Measurements from ENCODE around the gene PCBP2.
"Not testable (repeated sequence)": the region's sequence is repeated elsewhere in the genome, so short reads cannot be mapped to it uniquely, and the experiment has no call there.

Gene PCBP2

GRCh38 chr12:53418221-53418620 is 33.7 kb upstream of the PCBP2 start:
- no peak for DNase-seq (ENCODE audit: low spot score)
- TF ChIP-seq CTCF (IDR thresholded peaks at IDR 0.05; ENCODE audit: extremely low read depth, insufficient read depth, missing control alignments), result no peak
- in situ Hi-C loops (cut with MboI; ENCODE audit: low pct_unique_long_range_greater_than_20kb, low sequenced_read_pairs, unreplicated experiment), result no loop called here

DNA sequence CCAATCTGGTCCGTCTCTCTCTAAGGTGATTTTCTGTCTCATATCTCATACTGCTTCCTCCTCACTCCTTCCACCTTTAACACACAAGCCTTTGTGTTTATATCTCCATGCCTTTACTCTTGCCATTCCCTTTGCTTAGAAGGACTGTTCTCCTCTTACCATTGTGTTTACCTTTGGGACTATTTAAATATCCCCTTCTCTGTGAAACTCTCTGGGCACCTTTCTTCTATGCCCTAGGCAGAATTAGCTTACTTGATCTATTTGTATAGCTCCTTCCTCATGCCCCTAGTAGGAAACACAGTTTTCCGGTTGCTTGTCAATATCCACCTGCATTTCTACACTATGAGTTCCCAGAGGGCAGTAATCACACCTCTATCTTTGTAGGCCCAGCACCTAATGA is 32.1 kb upstream of the PCBP2 start:
- in situ Hi-C loops (cut with MboI; ENCODE audit: low pct_unique_long_range_greater_than_20kb, low sequenced_read_pairs, unreplicated experiment), result loop anchor here (5.0 kb wide), 1 partner anchor 67 kb away; no protein-coding TSS in a partner anchor
- no peak for DNase-seq (ENCODE audit: low spot score)
- TF ChIP-seq CTCF (IDR thresholded peaks at IDR 0.05; ENCODE audit: extremely low read depth, insufficient read depth, missing control alignments), result no peak

DNA sequence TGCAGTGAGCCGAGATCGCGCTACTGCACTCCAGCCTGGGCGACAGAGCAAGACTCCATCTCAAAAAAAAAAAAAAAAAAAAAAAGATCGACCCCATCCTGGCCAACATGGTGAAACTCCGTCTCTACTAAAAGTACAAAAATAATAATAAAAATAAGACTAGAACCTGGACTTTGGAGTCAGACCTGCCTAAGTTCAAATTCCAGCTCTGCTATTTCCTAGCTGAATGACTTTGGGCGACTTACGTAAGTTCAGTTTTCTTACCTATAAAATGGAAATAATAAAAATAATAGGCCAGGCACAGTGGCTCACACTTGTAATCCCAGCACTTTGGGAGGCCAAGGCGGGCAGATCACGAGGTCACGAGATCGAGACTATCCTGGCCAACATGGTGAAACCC is 29.7 kb upstream of the PCBP2 start:
- in situ Hi-C loops (cut with MboI; ENCODE audit: low pct_unique_long_range_greater_than_20kb, low sequenced_read_pairs, unreplicated experiment), result loop anchor here (5.0 kb wide), 1 partner anchor 70 kb away; no protein-coding TSS in a partner anchor
- not testable (repeated sequence) for DNase-seq (ENCODE audit: low spot score)

DNA sequence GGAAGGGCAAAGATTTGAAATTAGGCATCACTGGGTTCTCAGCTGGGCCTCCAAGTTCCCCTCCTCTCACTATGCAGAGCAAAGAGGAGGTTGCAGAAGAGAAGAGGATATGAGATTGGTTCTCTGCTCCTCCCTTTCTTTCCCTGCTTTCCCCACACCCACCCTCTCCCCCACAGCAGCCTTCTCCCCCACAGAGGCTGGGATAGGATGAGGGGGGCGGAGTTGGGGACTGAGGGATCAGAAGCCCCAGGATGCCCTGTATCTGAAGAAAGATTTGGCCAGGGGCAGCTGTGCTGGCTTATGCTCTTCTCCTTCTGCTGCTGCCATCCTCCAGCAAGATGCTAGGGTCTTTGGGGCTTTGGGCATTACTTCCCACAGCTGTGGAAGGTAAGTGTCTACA is 28.3 kb upstream of the PCBP2 start, which contains the start of gene AMHR2:
Gene AMHR2, plus strand, starts transcription at position 259 of the 400 bp plus-strand sequence. Its CDS starts 80 bp downstream, at position 339.
- DNase-seq (ENCODE audit: low spot score), result no peak
- in situ Hi-C loops (cut with MboI; ENCODE audit: low pct_unique_long_range_greater_than_20kb, low sequenced_read_pairs, unreplicated experiment), result loop anchor here (5.0 kb wide), 1 partner anchor 71 kb away; no protein-coding TSS in a partner anchor
- no peak for TF ChIP-seq CTCF (IDR thresholded peaks at IDR 0.05; ENCODE audit: extremely low read depth, insufficient read depth, missing control alignments)

- TF ChIP-seq CTCF (IDR thresholded peaks at IDR 0.05; ENCODE audit: extremely low read depth, insufficient read depth, missing control alignments), result no peak
- DNase-seq (ENCODE audit: low spot score), result no peak
- in situ Hi-C loops (cut with MboI; ENCODE audit: low pct_unique_long_range_greater_than_20kb, low sequenced_read_pairs, unreplicated experiment), result loop anchor here (5.0 kb wide), 1 partner anchor 73 kb away; no protein-coding TSS in a partner anchor
Observed at GRCh38 chr12:53424626-53425514, 27.0 kb upstream of the PCBP2 start.

DNA sequence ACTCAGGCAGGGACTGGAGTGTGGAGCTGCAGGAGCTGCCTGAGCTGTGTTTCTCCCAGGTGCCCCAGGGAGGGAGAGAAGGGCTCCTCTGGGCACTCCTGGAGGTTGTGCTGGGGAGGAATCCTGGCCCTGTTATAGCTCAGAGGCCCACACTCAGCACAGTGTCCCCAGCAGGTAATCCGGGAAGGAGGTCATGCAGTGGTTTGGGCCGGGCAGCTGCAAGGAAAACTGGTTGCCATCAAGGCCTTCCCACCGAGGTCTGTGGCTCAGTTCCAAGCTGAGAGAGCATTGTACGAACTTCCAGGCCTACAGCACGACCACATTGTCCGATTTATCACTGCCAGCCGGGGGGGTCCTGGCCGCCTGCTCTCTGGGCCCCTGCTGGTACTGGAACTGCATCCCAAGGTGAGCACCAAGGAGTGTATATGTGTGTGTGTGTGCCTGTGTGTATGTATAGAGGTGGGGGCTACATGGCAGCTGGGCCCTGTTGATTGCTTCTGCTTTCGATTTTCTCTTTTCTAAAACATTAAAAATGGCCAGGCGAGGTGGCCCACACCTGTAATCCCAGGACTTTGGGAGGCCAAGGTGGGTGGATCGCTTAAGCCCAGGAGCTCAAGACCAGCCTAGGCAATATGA is 26.3 kb upstream of the PCBP2 start:
- in situ Hi-C loops (cut with MboI; ENCODE audit: low pct_unique_long_range_greater_than_20kb, low sequenced_read_pairs, unreplicated experiment), result no loop called here

More for the DNA sequence above, 26.3 kb upstream of the PCBP2 start:
- no peak for TF ChIP-seq CTCF (IDR thresholded peaks at IDR 0.05; ENCODE audit: extremely low read depth, insufficient read depth, missing control alignments)
- no peak for DNase-seq (ENCODE audit: low spot score)
